GM19467 (cell line): Measurements from ENCODE around the gene TTC6.

Source experiments
- ATAC-seq: cut with Tn5 transposase; IDR thresholded peaks from one replicate; pipeline ENCODE4 v1.9.1; 2021; ENCODE audit warnings: mild to moderate bottlenecking, moderate library complexity; ENCODE audit not compliant: unreplicated experiment

TTC6 gene

DNA sequence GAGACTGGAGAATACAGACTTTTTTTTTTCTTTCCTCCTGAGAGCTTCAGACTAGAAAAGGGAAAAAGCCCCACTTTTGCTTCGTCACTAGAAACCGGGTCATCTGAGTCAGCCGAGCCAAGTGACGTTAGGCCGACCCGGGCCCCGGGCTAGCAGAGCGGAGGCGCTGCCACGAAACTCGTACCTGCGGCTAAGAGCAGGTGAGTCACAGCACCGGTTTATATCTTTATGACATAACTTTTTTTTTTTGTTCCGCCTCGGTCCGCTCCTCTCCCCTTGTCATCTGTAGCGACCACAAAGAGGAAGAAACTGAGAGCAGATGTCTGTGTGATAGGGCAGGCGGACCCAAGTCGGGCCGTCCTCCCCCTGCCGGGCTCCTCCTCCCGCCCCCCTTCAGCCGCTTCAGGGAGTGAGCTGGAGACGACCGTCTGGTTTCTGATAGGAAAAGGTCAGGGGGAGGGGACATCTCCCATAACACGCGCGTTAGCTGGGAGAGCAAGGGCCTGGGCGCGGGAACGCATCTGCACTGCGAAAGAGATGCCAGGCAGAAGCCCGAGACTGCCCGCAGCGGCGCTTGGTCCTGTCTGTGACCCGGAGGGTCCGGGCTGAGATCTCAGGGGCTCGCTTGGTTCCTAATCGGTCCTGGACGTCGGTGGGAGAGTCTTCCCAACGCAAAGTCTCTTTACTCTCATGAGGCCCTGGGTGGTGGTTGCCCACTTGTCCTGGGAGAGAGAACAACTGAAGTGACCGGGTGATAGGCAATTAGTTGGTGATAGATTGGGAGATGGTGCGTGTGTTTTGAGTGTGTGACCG is 586 bp downstream of the TTC6 start:
- no peak for ATAC-seq

DNA sequence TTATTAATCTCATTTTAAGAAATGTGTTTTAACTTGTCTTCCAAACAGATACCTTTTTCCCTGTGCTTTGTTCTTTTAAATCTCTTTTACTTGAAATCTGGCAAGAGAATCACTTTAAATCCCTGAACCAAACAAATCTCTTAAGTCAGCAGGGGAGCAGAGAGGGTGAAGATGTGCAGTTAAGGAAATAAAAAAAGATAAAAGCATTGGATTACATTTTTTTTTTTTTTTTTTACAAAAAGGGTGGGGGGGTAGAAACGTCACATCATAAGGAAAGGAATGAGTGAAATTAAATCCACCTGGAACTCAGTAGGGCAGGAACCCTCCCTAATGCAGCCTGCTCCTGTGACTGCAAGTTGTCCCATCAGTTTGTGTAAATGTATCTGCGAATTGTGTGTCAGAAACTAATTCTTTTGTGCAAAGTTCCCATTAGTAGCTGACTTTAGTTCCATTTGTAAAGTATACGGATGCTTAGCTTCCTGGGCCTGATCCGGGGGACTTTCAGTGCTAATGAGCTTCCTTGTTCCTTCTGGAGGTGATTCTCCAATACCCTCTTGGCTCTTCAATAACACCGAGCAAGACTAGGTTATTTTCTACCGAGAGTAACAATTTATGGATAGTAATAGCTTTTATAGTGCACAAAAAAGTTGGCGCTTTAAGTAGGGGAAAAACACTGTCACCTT is 1.5 kb downstream of the TTC6 start:
- no peak for ATAC-seq

DNA sequence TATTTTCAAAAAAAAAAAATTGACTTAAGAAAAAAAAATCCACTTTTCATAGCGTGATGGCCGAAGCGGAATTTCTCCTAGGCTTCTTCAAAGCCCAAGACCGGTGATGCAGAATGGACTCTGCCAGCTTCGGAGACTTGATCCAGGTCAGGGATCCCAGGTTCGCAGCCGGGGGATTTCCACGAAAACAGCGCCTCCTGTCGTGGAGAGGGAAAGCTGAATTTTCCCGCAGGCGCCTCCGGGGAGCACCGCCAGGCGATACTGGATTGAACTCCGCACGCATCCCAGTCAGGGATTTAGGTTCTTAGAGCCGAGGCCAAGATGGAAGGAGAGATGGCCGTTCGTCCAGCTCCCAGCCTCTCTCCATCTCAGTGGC is 2.1 kb downstream of the TTC6 start:
- no peak for ATAC-seq

DNA sequence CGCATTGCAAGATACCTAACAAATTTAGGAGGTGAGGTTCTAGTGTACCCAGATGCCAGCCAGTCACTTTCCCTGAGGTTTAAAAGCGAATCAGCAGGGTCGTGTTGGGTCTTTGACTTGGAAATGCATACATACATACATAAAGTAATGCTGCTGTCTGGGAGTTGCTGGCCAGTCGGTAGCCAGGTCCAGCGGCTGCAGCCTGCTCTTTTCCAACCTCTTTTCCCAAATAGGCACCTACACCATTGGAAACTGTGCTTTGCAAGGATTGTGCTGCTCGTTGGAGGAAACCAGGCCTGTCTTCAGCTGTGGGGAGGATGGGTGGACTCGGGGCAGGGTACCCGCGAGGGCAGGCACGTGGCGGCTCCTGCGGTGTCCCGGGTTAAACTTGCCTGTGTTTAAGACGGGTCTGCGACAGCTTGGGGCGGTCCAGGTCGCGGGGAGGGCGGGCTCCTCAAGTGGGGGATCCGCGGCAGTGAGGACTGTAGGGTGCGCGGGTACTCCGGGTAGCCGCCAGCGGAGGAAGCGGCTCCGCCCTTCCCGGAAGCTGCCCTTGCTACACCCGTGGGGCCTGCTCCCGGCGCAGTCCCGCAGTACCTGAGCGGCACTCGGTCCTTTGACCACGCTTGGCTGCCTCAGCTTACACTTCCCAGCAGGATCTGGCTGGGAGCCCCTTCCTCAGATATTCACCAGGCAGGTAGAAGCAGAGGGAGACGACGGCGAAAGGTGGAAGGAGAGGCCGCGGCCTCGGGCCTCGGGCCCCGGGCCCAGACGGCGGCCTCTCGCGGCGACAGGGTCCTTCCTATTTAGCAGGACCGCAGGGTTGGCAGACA is 2.7 kb downstream of the TTC6 start:
- no peak for ATAC-seq

DNA sequence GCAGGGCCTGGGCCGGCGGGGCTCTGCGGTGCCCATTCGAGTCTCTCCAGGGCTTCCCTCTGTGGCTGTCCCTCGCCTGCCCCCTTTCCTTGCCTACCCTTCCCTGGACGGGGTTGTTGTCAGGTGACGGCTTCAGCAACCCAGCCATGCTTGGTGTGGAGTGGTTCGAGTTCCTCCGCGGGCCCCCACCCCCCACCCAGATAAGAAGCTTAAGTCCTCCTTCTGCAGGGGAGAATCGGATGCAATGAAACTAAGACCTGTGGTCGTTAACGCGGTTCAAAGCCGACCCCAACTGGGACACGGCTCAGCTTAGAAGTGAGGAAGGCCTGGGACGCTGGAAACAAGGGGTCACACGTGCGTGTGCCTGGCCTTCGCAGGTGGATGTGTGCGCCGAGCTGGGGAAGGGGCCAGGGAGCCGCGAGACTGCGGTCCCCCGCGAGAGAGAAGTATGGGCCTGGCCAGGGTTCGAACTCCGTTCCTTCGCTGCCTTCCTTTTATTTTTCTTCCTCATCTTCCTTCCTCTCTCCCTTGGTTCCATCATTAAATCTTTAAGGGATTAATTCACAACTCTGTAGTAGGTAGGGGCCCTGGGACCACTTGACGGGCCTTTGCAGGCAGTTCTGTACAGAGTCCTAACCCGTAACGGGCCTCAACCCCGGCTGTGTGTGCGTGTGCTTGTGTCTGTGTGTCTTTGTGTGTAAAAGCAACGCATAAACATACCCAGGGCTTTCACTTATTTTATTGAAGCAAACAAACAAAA is 3.5 kb downstream of the TTC6 start:
- ATAC-seq: no peak

DNA sequence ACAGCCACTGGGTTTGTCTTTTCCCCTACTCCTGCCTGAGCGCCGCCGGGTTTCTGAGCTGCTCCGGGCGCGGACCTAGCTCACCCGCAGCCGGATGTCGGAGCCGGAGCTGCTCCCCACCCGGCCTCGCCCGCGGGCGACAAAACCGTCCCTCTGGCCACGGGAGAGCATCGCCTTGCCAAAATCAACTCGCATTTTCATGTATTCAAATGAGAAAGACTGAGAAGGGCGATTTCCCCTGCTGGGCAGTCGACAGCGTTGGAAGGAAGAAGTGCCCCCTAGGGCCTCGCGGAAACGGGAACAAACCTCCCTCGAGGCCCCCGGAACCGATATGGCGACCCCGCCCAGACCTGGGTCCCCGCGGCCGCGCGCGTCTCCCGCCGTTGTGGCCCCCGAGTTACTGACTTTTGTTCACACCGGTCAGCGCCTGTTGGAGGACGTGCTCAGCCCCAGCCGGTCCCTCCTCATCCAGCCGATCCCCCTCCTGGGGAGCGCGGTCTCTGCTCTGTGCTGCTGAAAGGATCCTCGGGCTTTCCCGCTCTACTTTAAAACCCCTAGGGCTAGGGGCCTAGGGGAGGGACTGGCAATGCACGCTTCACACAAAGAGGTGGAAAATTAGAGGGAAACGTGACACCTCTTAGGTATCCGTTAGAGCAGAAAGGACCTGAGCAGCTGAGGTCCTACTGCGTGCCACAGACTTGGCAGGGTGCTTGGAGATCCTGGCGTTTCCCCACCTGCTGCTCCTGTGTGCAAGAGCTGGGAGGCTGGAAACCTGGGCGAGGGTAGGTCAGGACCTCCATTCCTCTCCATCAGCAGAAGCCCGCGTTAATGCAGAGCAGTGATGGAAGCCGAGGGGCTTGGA is 4.3 kb downstream of the TTC6 start:
- no peak for ATAC-seq

DNA sequence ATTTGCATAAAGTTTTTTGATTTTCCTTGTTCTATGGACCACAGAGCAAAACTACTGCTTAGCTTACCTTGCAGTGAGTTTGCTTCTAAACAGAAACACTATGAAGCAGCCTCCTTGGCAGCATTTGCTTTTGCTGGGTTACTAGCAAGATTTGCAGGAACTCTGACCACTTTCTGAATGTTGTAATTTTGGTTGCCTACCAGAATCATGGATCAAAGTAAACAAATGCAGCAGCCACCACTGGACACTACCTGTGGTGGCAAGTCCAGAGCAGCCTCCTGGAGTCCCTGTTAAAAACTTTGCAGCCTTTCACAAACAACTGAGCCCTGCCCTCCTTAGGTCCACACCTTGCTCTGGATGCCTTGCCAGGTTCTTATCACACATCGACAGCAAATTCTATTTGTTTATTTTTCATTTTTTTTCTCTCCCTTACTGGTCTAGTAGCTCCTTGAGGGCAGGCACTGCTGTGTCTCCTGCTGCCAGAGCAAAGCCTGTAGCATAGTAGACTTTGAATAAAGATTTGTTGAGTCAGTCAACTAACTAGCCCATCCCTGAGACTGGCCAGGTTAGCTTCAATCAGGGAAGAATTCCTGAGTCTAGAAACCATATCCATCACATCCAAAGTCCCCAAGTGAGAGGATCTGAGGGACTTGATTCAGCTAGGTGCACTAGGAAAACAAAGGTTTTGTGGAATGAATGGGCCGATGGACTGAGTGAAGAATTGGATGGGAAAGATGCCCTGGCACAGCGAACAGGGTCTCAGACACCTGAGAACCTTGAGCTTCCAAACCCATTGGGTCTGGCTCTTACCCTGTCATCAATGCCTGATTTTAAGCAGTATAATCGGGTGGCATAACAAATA is 5.7 kb downstream of the TTC6 start:
- ATAC-seq: no peak

DNA sequence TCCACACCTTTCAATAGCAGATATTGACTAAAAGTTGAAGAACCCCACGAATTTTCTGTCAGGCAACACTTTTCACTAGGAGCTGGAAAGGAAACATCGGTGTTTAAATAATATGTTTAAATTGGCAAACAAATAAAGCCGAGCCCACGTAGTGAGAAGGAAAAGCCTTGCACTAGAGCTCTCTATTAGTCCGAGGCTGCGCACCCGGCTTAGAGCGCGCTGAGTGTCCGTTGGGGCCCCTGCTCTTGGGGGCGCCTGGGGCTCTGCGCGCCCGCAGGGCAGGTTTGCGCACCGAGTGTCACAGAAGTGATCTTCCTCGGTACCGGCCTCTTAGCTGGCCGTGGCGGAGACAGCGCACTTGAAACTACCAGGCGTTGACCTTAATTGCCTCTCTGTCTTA is 6.4 kb downstream of the TTC6 start:
- no peak for ATAC-seq

DNA sequence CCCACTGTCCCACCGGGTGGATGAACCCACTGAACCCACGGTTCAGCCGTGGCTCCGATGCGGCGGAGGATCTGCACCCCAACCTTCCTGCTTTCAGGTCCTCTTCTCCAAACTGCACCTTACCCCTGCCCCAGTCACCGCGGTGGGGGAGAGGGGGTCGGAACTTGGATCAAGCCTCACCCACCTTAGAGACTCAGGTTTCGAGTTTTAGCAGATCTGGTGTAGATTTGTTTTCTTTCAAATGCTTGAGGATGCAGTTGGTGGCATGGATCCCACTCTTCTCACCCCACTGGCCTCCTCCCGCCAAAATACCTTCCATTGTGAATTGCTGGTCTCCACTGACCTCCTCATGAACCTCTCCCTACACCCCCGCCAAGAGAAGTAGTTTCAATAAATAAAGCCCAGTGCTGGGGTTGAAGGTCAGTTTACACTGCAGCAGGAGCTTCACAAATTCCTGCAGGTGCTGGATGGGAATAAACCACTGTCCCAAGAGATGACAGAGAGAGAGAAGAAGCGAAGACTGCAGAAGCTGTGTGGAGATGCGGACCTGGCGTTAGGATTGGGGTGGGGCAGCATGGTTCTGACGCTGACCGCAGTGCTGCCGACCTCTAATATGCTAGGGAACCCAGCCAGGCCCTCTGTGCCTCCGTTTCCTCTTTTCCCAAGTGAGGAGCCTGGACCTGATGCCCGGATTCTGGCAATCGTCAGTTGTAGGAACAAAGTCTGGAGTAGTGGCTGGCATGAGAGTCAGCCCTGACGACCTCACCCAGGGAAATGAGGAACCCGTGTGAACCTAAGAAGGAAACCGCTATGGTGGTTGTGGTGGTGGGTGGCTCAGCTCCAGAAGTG is 7.4 kb downstream of the TTC6 start:
- no peak for ATAC-seq

DNA sequence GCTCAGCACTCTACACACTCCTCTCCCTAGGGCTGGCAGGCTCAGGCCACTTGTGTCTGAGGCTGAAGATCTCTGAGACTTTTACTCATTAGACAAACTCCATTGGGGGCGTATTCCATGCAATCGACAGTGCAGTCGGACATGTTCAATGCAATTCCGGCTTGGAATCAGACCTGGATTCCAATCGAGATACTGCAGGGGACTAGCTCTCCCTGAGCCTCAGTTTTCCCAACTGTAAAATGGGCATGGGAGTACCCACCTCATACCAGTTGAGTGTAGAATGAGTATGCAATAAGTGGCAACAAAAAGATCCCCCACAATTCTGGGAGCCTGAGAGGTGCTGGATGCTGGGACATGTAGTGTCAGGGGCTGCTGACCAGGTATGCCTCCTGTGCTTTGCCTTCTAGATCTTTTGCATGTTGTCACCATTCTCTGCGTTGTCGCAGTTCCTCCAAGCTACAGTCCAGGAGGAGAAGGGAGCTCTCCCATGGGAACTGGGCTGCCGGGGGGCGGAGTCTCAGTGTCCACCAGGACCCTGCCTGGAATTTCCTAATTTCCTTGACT is 8.3 kb downstream of the TTC6 start:
- no peak for ATAC-seq

DNA sequence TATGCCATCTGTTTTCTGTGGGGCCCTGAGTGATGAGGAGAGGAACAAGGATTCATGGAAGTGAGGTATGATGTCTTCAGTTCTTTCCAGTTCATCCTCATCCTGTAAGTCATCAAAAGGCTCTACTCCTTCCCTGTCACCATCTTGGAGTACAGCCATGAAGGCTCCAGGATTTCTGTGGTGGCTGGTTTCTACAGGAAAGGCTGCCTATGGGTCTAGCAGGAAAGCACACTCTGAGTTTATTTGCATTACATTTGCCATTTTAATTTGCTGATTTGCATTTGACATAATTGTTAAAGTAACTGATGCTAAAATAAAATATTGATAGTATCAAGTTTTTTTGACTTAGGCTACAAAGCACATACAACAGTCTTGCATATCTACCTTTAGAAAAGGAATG is 11.2 kb downstream of the TTC6 start:
- ATAC-seq: no peak

DNA sequence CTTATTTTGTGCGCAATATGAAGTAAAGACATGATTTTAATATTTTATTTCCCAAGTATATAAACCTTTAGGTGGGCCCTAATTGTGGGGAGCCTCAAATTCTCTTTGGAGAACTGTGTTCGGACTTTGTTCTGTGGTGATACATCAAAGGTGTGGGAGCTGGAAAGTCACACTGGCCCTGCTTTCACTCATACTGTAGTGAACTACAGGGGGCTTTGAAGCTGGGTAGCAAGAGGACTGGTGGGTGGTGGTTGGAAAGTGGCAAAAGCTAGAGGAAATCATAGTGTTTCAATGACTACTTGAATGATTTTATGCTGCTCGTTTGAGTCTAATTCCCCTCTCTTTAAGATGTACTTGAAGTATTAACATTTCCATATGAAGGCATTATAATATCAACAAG is 13.2 kb downstream of the TTC6 start:
- no peak for ATAC-seq

DNA sequence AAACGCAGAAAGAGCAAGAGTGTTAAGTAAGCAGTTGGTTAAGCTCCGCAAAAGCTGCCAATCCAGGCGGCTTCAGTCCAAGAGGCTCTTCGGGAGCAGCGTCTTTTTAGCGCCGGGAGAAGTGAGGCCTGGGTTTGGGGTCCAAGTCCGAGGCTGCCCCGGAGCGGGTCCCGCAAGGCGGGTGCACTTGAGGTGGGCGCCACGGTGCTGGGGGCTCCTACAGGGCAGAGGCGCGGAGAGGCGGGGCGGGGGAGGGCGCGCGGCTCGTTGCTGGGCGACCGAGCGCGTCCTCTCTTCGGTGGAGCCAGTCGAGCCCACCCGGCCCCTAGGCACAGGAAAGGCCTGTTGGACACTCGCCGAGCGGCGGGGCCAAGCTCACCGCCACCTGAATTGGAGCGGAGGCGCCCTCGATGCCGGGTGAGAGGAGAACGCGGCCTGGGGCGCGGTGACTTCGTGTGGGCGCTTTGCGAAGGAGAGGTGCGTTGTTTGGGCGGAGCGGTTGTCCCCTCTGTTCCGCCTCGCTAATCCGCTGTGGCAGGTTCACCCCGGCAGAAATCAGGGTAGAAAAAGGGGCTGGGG is 15.6 kb downstream of the TTC6 start:
- no peak for ATAC-seq

DNA sequence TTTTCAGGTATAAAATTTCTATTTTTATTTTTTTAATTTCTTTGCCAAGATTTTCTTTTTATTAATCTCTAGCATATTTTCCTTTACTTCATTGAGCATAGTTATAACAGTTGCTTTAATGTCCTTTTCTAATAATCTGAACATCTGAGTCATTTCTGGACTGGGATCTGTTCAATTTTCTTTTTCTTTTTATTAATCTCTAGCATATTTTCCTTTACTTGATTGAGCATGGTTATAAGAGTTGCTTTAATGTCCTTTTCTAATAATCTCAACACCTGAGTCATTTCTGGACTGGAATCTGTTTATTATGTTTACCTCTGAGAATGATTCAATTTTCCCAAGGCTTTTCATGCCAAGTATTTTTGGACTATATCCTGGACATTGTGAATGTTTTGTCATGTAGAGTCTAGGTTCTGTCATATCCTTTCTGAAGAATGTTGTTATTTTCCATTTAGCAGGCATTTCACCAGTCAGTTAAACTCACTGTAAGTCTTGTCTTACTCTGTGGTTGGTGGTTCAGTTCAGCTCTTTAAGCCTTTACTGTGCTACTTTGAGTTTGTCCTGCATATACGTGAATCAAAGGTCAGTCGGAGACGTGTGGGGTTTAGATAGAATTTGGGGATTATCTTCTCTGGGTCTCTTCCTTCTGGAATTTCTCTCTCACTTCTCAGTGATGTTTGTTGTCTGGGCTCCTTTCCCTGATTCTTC is 20.3 kb downstream of the TTC6 start:
- no peak for ATAC-seq

DNA sequence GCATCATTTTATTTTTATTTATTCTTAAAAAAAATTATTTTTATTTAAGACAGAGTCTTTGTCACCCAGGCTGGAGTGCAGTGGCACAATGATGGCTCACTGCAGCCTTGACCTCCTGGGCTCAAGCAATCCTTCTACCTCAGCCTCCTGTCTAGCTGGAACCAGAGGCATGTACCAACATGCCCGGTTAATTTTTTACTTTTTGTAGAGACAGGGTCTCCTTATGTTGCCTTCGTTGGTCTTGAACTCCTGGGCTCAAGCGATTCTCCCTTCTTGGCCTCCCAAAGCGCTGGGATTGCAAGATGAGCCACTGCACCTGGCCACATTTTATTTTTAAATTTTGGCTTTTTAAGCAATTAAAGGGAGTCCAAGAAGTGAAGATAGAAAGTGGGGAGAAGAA is 21.4 kb downstream of the TTC6 start:
- no peak for ATAC-seq

DNA sequence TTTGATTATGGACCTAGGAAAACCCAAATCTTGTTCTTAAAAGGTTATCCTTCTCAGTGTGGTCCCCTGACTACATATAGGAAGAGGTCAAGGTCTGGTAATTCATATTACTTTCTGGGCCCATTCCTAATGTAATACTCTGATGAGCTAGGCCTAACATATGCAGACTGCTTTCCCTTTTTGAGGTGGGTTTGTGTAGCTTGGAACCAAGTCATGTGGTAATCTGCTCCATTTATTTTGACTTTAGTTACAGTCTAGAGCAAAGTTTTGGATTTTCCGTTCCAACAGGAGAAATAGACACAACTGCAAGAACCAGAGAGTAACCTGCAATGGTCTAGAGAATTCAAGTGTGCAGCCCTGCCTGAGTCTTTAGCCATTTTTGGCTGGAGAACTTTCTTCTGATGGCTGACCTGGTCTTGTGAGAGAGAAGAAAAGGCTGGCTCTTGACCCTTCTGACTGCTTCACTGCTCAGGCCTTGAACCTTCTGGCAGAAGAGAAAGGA is 22.5 kb downstream of the TTC6 start:
- no peak for ATAC-seq
